ENCODE data around the gene ACVR1.
A peak's percentile ranks its signal among the peaks of the same experiment; 100 is the strongest.

The ACVR1 gene

GRCh38 chr2:157785200-157785599 lies 90.9 kb downstream of the ACVR1 start:
- no peak overlapping the region for H3K4me3 ChIP-seq
- DNase-seq (ENCODE audit: low spot score): no peak
- no peak overlapping the region for H3K27ac ChIP-seq
- TF ChIP-seq, protein P1, sequence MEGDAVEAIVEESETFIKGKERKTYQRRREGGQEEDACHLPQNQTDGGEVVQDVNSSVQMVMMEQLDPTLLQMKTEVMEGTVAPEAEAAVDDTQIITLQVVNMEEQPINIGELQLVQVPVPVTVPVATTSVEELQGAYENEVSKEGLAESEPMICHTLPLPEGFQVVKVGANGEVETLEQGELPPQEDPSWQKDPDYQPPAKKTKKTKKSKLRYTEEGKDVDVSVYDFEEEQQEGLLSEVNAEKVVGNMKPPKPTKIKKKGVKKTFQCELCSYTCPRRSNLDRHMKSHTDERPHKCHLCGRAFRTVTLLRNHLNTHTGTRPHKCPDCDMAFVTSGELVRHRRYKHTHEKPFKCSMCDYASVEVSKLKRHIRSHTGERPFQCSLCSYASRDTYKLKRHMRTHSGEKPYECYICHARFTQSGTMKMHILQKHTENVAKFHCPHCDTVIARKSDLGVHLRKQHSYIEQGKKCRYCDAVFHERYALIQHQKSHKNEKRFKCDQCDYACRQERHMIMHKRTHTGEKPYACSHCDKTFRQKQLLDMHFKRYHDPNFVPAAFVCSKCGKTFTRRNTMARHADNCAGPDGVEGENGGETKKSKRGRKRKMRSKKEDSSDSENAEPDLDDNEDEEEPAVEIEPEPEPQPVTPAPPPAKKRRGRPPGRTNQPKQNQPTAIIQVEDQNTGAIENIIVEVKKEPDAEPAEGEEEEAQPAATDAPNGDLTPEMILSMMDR (IDR thresholded peaks at IDR 0.05): no peak

DNA sequence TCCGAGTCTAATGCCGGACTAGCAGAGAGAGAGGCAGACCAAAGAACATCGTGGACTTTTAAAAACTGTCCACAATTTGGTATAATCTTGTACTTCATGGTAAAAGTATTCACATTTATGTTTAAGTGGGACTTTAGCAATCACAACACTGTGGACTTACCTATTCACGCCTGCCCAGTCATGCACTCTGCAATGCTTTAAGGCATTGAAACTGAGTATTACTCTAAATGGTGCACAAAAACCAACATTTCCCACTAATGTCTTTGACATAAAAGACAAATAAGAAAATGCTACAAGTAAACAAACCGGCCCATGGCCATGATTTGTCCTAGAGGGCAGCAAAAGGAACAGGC lies 91.3 kb downstream of the ACVR1 start:
- TF ChIP-seq, protein P1 (IDR thresholded peaks at IDR 0.05): no peak
- Histone ChIP-seq H3K27ac (peak overlapping the region in 1 of 2 donors; percentile 54), H3K4me3 (peak overlapping the region; percentile 43)
- no peak for DNase-seq (ENCODE audit: low spot score)

DNA sequence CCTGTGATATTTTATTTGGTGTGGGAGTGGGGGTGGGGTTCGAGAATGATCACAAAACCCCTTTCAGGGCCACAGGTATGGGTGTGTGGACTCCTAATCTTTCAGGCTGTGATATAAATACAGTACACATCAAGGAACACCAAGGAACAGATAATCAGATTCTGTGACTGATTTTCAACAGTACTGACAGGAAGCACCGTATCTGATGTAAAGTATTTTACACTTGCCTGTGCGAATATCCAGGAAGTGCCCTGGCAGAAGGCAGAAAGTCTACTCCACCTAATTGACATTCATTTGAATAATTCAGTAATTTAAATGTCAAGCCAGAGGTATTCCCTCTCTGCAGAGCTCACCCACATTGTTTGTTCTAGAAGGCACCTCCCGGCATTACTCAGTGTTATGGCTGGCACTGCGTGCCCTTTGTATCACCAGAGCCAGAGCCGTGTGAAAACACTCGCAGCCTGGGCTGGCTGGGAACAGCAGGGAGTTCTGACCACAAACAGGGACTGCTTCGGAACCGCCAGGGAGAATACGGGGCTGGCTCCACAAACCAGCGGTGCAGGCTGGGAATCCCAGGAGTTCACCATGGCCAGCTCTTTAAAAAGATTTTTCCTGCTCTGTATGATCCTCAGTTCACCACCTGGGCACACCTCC lies 91.8 kb downstream of the ACVR1 start:
- H3K4me3 ChIP-seq: peak overlapping the region; percentile 43
- DNase-seq (ENCODE audit: low spot score): peak; percentile 76
- peak overlapping the region in 1 of 2 donors; percentile 54 for H3K27ac ChIP-seq
- TF ChIP-seq, protein P1 (IDR thresholded peaks at IDR 0.05): no peak

DNA sequence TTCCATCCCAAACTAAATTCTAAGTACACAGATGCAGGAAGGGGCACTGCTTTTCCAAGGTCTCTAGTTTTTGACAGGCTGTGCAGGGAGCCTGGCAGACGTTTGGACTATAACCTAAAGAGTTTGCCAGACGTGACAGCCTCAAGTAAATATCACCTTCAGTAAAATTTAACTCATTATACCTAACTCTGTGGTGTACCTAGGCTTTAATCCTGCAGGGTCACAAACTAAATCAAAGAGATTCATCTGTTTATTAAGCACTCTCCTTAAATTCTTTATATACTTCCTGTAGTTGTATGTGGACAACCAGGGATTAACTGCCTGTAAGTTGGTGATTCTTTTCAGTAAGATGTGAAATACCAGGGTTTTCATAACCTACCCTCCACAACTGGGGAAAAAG lies 92.9 kb downstream of the ACVR1 start:
- TF ChIP-seq, protein P1 (IDR thresholded peaks at IDR 0.05): no peak
- Histone ChIP-seq H3K4me3 (no peak overlapping the region), H3K27ac (no peak overlapping the region)
- no peak for DNase-seq (ENCODE audit: low spot score)

- Histone ChIP-seq H3K4me3 (no peak overlapping the region), H3K27ac (no peak overlapping the region)
- TF ChIP-seq, protein P1 (IDR thresholded peaks at IDR 0.05): peak; percentile 20
- DNase-seq (ENCODE audit: low spot score): no peak
Measured at GRCh38 chr2:157782057-157782845, 93.9 kb downstream of the ACVR1 start.

DNA sequence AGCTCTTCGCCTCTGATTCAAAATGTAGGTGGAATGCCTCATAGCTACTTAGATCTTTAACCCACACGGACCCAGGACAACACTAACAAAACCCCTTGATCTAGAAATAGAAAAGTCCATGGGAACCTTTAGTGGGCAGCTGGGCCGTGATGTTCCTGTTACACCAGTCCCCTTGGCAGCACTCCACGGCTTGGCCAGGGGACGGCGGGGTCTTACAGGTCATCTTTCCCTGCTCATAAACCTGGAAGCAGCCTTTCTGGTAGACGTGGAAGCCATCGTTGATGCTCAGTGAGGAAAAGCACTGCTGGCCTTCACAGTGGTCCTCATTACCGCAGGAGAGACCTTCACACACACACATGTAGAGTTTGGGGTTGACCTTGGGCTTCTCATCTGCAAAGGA lies 95.9 kb downstream of the ACVR1 start:
- H3K4me3 ChIP-seq: no peak overlapping the region
- H3K27ac ChIP-seq: no peak overlapping the region
- TF ChIP-seq, protein P1 (IDR thresholded peaks at IDR 0.05): no peak
- DNase-seq (ENCODE audit: low spot score): no peak

DNA sequence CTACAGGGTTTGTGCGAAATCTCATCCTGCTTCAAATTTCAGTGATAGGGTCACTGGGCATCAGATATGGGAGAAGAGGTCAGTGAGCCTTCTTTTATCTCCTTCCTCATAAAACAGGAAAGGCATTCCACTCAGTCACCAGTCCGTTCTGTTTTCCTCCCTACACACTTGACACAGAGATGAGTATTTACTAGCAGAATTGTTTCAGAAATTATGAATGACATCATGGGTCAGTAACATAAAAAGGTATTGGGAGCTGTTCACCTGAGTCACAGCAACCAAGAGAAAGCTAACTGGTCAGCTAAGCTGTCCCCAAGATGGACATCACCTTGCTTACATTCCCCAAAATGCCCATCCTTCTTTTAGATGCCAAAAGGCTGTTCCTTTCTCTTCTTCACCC lies 96.3 kb downstream of the ACVR1 start:
- Histone ChIP-seq H3K27ac (no peak overlapping the region), H3K4me3 (no peak overlapping the region)
- DNase-seq (ENCODE audit: low spot score): no peak
- TF ChIP-seq, protein P1 (IDR thresholded peaks at IDR 0.05): no peak
